Occipital lobe (tissue), 2 donors: ENCODE data around the gene CTNNAL1. TPM values are rescaled to one million over a fixed set of nuclear protein-coding genes. Genes with fewer than 3 reads are reported as not detected.

Experiments used
- small RNA-seq: library from RNA; depleted of rRNA; stranded (forward); fragments of <200 nt; gene quantifications from one replicate; pipeline ENCODE3, GENCODE V24; 2014
- total RNA-seq: library from RNA; depleted of rRNA; stranded (reverse); fragments of >200 nt; gene quantifications from one replicate; pipeline ENCODE4 v1.2.3, GENCODE V29; 2014

CTNNAL1 gene
- total RNA-seq, 1 donor from 2014 or later, result 14.0 TPM

Small RNA genes lying within 50 kb of the gene (small RNA-seq; reads per million reads assigned to genes)
- 5.7 reads per million, percentile 90 among the genes with 10 or more reads in this experiment for gene MIR32
- gene RF00019, result not detected

Other genes starting within 250 kb of the CTNNAL1 start
- gene ACTL7B, start 157.5 kb downstream of the CTNNAL1 start, total RNA-seq, result not detected
- not detected for gene ACTL7A, start 151.2 kb downstream of the CTNNAL1 start, total RNA-seq
- gene ELP1, start 79.4 kb downstream of the CTNNAL1 start, total RNA-seq, result 52.7 TPM
- gene ABITRAM, start 79.1 kb downstream of the CTNNAL1 start, total RNA-seq, result 8.9 TPM
- 85.0 TPM for gene TMEM245, start 106.4 kb upstream of the CTNNAL1 start, total RNA-seq
- 82.2 TPM for gene FRRS1L, start 153.8 kb upstream of the CTNNAL1 start, total RNA-seq